Epidermal melanocyte (primary cell): ENCODE measurements around the gene CLIC4.
"Not testable (repeated sequence)": the region's sequence is repeated elsewhere in the genome, so short reads cannot be mapped to it uniquely, and the experiment has no call there.

ENCODE experiments used
- DNase-seq: peaks from one replicate; pipeline ENCODE4 v3.0.0; 2011; ENCODE audit warnings: low spot score; ENCODE audit not compliant: insufficient read length

CLIC4 gene

DNA sequence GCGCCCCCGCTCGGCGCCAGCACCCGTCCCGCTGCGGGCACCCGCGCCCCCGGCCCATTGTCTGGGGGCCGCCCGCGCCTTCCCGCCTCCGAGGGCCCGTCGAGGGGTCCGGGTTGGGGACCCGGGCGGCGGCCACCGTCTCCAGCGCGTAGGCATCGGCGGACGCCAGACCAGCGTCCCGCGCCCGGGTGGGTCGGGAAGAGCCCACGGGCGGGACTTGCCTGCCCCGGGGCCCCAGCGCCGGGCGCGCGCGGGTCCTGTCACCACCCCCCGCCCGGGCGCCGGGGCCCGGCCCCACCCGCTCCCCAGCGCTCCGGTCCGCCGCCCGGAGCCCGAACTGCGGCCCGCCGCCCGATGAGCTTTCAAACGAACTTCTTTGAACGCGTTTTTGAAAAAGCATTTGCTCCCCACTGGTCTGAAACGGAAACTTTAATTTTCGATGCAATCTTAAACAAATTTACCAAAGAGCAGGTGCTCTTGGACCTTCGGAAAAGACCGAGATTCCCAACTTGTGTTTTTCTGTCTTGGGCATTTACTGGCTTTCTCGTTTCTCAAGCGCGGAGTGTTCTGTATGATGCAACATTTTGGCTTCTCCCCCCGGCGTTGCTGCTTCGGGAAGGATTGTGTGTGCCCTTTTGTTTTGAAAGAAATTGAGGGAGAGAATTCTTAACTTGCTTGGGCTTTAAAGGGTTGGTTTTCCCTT lies 615 bp downstream of the CLIC4 start:
- DNase-seq: no peak

DNA sequence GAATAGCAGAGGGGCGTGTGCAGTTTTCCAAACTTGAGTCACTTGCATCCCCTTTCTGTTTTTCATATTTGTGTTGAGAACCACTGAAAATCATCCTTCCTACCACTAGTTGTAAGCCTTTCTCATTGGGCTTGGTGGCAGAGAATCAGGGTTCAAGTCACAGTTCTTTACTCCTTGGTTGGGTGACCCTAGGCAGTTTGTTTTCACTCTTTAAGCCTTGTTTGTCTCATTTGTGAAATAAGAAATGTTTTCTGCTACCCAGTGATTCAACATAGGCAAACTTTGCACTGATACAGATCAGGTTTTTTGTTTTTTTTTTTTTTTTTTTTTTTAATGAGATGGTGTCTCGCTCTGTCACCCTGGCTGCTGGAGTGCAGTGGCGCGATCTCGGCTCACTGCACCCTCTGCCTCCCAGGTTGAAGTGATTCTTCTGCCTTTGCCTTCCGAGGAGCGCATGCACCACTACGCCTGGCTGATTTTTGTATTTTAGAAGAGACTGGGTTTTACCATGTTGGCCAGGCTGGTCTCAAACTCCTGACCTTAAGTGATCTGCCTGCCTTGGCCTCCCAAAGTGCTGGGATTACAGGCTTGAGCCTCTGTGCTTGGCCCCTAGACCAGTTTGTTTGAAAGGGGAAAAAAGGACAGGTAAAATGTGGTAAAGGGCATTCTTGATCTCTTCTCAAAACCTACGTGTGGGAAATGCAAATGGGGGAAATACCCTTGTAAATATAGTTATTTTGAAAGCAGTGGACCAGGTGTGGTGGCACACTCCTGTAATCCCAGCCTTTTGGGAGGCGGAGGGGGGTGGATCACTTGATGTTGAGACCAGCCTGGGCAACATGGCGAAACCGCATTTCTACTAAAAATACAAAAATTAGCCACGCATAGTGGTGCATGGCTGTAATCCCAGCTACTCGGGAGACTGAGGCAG lies 3.2 kb downstream of the CLIC4 start:
- no peak for DNase-seq

DNA sequence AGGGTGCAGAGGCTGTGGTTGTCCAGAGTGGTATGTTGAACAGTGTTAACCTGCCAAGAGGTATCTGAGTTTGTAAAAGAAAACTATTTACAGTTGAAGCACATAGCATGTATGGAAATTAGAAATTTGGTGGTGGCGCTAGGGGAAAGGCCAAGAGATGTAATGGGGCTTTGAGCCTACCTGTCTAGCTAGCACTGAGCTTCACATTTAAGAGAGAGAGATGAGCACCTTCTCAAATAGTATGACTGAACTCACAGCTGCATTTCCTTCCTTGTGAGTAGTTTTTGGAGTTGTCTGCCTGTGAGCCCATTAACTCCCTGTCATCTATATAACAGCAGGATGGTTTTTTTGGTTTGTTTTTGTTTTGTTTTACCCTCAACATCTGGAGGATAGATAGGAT lies 4.0 kb downstream of the CLIC4 start:
- no peak for DNase-seq

DNA sequence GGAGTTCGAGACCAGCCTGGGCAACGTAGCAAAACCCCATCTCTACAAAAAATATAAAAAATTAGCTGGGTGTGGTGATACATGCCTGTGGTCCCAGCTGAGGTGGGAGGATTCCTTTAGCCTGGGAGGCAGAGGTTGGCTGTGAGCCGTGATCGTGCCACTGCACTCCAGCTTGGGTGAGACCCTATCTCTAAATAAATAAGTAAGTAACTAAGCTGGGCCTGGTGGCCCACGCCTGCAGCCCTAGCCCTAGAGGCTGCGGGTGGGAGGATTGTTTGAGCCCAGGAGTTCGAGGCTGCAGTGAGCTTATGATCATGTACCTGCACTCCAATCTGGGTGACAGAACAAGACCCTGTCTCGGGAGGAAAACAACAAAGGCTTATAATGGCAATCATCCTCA lies 4.6 kb downstream of the CLIC4 start:
- DNase-seq: no peak

DNA sequence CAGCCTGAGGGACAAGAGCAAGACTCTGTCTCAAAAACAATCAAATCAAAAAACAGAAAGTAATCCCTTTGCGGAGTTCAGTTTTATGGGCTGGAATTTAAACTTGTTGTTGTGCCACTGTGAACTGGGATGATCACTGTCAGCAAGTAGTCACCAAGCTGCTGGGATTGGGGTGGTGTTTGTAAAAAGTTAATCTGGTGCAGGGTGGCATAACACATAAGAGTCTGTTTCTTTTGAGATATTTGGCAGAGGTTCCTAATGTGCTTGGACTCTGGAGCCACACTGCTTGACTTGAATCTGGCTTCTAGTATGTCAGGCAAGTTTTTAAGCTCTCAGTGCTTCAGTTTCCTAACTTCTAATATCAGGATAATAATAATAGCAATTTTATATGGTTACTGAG lies 6.6 kb downstream of the CLIC4 start:
- DNase-seq: no peak

- no peak for DNase-seq
Measured at GRCh38 chr1:24752305-24752704, 7.1 kb downstream of the CLIC4 start.

GRCh38 chr1:24754229-24754628 lies 9.0 kb downstream of the CLIC4 start:
- no peak for DNase-seq

- DNase-seq: not testable (repeated sequence)
Measured at GRCh38 chr1:24755323-24755722, 10.1 kb downstream of the CLIC4 start.

- DNase-seq: no peak
Measured at GRCh38 chr1:24756395-24756794, 11.1 kb downstream of the CLIC4 start.

DNA sequence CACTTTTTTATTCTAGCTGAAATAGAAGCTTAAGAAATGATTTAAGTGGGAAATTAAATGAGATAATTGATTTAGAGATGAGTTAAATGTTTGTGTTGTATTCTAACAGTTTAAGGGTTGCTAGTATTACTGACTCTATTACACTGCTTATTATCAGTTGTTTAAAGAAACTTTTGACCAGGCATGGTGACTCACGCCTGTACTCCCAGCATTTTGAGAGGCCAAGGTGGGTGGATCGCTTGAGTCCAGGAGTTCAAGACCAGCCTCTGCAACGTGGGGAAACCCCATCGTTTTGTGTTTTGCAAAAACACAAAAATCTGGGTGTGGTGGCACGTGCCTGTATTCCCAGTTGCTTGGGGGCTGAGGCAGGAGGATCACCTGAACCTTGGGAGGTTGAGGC lies 14.2 kb downstream of the CLIC4 start:
- DNase-seq: no peak

DNA sequence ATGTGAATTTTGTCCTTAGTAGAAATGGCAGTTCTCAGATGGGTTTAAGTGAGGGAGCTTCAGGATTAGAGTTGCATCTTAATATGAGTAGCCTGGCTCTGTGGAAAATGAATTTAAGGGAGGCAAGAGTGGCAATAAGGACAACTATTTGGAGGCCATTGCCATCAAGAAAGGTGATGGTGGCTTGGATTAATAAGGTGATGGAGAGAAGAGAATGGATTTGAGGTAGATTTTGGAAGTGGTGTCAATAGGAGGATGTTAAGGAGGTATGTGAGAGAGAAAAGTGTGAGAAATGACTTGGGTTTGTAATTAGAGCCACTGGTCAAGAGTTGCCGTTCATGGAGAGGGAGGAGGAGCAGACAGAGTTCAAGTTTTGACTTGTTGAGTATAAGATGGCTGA lies 16.3 kb downstream of the CLIC4 start:
- no peak for DNase-seq

- DNase-seq: peak; percentile 28
Measured at GRCh38 chr1:24762133-24762676, 17.0 kb downstream of the CLIC4 start.

DNA sequence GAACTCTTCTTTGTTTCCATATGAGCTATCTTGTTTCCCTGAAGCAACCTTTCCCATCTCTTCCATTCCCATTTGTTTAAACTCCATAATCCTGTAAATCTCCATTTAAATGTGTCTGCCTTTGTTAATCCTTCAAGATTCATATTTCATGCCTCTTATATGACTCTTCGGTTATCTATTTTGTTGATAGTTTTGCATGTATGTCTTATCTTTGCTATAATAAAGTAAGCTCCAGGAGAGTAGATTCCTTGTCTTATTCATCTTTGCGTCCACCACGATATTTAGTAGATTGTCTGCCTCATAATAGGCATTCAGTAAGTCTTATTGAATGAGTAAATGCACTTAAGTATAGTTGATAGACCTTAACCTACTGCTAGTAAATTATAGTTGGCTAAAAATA lies 18.4 kb downstream of the CLIC4 start:
- DNase-seq: no peak

- DNase-seq: no peak
Measured at GRCh38 chr1:24764439-24764838, 19.2 kb downstream of the CLIC4 start.

- no peak for DNase-seq
Measured at GRCh38 chr1:24764848-24765247, 19.6 kb downstream of the CLIC4 start.

DNA sequence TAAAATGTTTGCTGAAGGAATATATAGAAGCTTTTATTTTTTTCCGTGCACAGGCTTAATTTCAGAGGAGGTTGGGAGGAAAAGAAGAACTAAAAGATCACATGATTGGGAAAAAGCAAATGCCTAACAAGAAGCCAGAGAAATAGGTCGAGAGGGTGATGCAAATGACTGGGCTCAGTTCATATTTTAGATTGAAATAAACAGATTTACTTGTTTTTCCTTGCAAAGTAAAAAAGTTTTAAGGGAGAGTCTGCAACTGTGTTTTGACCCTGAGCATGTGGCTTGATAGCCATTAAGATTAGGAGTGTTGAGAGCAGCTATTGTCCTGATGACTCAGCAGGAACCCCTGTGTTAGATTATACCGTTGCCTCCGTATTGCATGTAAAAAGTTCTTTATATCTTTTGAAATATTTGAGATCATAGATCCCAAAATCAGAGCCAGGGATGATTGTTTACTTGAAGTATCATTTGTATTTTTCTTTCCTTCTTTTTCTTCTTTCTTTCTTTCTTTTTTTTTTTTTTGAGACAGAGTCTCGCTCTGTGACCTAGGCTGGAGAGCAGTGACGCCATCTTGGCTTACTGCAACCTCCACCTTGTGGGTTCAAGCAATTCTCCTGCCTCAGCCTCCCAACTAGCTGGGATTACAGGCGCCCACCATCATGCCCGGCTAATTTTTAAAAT lies 20.2 kb downstream of the CLIC4 start:
- DNase-seq: no peak

DNA sequence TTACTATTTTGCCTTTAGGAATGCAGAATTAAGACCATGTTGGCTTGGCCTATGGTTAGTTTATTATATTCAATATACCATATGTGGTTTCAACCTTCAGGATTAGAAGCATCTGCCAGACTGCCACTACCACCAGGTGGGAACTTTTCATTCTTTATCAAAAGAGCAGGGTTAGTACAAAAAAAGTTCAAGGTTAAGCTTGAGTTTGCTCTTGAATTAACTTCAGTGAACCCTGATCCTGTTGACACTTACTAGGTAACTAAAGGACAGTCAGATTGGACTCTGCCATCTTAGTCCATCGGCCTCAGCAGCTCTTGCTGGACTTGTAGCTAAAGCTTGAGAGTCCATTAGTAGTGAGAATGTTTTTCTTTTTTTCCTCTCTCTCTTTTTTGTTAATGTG lies 22.1 kb downstream of the CLIC4 start:
- DNase-seq: no peak

- DNase-seq: no peak
Measured at GRCh38 chr1:24768873-24769605, 23.8 kb downstream of the CLIC4 start.

GRCh38 chr1:24769656-24770651 lies 24.7 kb downstream of the CLIC4 start:
- peak; percentile 50 for DNase-seq

DNA sequence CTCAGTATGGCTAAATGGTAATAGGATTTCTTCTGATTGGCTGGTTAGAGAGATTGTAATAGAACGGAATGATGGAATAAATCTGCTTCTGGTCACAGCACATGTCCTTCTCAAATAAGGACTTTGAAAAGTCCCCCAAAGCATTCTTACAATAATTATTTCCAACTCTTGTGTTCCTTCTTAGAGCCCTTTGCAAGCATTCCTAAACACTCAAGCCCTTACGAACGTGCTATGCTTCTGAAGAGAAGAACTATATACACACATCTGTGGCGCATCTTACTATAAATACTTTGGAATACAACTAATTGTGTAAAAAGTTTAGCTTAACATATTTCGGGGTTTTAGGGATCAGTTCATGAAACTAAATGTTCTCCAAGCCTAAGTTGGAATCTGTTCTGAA lies 25.6 kb downstream of the CLIC4 start:
- DNase-seq: no peak
